HG02870 (cell line): ENCODE results near the gene AJUBA.
"Not testable (repeated sequence)": the region's sequence is repeated elsewhere in the genome, so short reads cannot be mapped to it uniquely, and the experiment has no call there.

Experiments used
- ATAC-seq: cut with Tn5 transposase; IDR thresholded peaks from one replicate; pipeline ENCODE4 v1.9.1; 2021; ENCODE audit warnings: mild to moderate bottlenecking, moderate library complexity; ENCODE audit not compliant: unreplicated experiment

Gene AJUBA

GRCh38 chr14:22982477-22983245 is at the start of gene AJUBA:
Gene AJUBA (minus strand): TSS chr14:22982551. CDS start chr14:22982266, 285 bp downstream.
- no peak for ATAC-seq

GRCh38 chr14:23030936-23031335 is 48.6 kb upstream of the AJUBA start:
- ATAC-seq: no peak

- no peak for ATAC-seq
Observed at GRCh38 chr14:23028799-23029198, 46.4 kb upstream of the AJUBA start.

- no peak for ATAC-seq
Observed at GRCh38 chr14:23025151-23025814, 42.9 kb upstream of the AJUBA start.

- ATAC-seq: no peak
Observed at GRCh38 chr14:23024612-23025075, 42.3 kb upstream of the AJUBA start.

GRCh38 chr14:23023795-23024152 is 41.4 kb upstream of the AJUBA start:
- ATAC-seq: no peak

GRCh38 chr14:23023022-23023794 is 40.9 kb upstream of the AJUBA start:
- no peak for ATAC-seq

- ATAC-seq: no peak
Observed at GRCh38 chr14:23021889-23022442, 39.6 kb upstream of the AJUBA start.

GRCh38 chr14:23021434-23021833 is 39.1 kb upstream of the AJUBA start:
- no peak for ATAC-seq

GRCh38 chr14:23020143-23021128 is 38.1 kb upstream of the AJUBA start:
- no peak for ATAC-seq

GRCh38 chr14:23018107-23018506 is 35.8 kb upstream of the AJUBA start:
- no peak for ATAC-seq

GRCh38 chr14:23017091-23017490 is 34.7 kb upstream of the AJUBA start:
- ATAC-seq: no peak

GRCh38 chr14:23015618-23016017 is 33.3 kb upstream of the AJUBA start:
- no peak for ATAC-seq

GRCh38 chr14:23013749-23014054 is 31.4 kb upstream of the AJUBA start:
- ATAC-seq: not testable (repeated sequence)

GRCh38 chr14:23013054-23013748 is 30.9 kb upstream of the AJUBA start:
- ATAC-seq: no peak

- ATAC-seq: no peak
Observed at GRCh38 chr14:23009939-23010726, 27.8 kb upstream of the AJUBA start, which contains the start of gene C14orf93. Gene C14orf93 (minus strand): TSS chr14:23010143. CDS start chr14:22999023, 11,120 bp downstream.

- ATAC-seq: no peak
Observed at GRCh38 chr14:23009483-23009938, 27.2 kb upstream of the AJUBA start.

GRCh38 chr14:23008831-23009230 is 26.5 kb upstream of the AJUBA start:
- ATAC-seq: no peak
